ENCODE data around the gene STRN.
"Not testable (repeated sequence)": the region's sequence is repeated elsewhere in the genome, so short reads cannot be mapped to it uniquely, and the experiment has no call there.

Gene STRN

DNA sequence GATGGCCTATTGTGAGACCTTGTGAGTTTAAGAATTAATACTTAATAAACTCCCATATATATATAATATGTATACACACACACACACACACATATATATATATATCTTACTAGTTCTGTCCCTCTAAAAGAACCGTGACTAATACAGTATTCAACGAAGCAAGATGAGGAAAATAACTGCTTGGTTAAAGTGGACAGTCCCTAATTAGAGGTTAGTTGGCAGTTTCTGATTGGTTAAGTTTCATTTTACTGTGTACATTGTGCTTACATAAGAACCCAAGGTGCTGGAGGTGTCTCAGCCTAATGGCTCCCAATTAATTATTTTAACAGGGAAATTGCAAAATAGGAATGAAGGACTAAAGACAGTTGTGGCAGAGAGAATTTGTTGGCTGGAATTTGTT lies 132.1 kb downstream of the STRN start:
- no peak for DNase-seq

DNA sequence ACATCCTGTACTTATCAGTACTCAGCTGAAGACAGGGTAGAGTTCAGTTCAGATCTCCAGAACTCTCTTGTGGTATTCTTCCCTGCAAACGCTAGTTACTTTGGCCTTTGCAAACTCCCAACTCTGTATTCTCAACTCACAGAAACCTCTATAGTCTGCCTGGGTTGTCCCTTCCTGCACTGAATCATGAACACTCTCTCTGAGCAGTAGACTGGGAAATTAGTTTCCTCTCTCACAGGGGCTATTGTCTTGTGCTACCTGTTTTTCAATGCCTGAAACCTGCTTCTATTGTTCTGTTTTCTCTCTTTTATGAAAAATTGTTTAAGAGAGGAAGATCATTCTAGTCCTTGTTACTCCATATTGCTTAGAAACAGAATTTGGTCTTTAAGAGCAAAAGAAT lies 135.2 kb downstream of the STRN start:
- no peak for DNase-seq

GRCh38 chr2:36824683-36825082 lies 141.7 kb downstream of the STRN start:
- not testable (repeated sequence) for DNase-seq

DNA sequence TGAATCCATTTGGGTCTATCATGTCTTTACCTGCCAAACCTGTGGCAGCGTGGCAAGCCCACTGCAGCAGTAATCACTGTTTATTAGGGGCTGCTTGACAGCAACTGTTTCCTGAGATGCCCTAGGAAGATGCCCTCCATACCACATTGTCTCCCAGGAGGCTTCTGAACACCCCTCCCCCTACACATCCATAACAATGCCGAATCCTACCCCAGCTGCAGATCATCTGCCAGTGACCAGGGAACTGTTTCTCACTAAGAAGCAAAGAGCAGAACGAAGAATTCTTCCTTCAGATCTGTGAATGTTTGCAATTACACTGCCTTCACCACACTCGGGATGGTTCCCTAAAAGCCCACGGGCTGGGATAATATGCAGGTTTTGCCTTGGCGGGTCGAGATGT lies 142.1 kb downstream of the STRN start:
- DNase-seq = no peak

DNA sequence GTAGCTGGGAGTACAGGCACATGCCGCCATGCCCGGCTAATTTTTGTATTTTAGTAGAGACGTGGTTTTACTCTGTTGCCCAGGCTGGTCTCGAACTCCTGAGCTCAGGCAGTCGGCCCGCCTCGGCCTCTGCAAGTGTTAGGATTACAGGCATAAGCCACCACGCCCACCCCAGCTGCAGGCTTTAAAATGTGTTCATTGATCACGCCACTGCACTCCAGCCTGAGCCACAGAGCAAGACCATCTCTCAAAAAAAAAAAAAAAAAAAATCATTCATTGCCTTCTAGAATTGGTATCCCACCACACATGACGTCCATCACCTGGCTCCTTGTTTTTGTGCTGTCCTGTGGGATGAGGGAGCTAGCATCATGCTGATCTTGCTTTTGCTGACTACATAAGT lies 142.5 kb downstream of the STRN start:
- no peak for DNase-seq

DNA sequence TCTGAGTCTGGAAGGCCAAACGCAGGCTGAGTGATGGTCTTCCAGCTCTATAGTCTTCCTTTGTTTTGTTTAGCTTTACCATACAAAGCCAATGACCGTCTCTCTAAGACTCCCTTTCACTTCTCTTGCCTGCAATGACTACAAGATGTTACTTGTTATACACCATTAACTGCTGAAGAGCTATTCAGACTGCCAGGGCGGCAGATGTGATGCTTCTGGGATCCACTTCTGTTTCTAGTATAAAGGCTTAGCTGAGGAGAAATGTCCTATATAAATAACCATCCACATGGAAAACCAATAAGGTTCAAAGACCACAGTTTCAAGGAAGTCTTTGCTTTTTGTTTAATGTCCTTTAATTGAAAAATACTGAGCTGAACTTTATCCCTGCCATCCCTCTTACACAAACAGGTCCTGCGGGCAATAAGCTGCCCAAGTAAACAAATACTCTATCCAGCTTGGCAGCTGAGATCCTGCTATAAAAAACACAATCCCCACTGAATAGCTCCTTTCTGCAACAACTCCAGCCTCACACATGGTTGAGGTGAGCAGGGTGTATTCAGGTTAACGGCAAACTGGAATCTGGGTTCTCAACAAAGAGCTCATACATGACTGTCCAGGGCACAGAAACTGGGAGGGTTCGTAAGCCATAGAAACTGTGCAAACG lies 145.3 kb downstream of the STRN start:
- DNase-seq = no peak

GRCh38 chr2:36819095-36819711 lies 147.1 kb downstream of the STRN start:
- no peak for DNase-seq

- no peak for DNase-seq
Observed at GRCh38 chr2:36818542-36818941, 147.8 kb downstream of the STRN start.

DNA sequence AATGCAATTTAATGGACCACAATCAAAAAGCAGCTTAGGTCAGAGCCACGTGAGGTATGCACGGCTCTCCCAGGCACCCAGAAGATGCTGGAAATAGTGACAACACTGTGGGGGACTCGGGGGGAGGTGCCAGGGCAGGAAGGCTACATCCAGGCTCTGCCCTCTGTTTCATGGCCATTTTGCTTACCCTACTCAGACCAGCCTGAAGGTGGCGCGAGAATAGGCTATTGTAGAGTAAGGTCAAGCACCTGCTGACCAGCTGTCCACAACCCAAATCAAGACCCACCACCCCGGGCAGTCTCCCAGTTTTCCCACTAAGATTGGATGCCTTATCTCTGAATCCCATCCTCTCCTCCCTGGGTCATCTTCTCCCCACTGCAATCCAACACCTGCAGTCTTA lies 154.1 kb downstream of the STRN start:
- DNase-seq = no peak

GRCh38 chr2:36811071-36811470 lies 155.3 kb downstream of the STRN start:
- no peak for DNase-seq

DNA sequence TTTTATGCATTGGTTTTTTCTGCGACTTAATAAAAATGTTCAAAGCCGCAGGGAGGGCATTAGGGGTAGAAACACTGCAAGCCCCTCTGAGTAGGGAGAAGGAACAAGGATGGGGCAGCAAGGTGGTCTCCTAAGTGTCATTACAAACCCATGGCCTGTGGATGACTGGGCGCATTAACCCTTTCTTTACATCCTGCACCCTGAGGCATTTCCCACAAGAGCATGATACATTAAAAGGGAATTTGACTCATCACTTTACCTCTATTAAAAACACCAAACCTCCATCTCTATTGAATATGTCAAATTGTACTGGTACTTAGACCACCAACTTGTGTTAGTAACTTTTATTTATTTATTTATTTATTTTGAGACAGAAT lies 157.3 kb downstream of the STRN start:
- no peak for DNase-seq

DNA sequence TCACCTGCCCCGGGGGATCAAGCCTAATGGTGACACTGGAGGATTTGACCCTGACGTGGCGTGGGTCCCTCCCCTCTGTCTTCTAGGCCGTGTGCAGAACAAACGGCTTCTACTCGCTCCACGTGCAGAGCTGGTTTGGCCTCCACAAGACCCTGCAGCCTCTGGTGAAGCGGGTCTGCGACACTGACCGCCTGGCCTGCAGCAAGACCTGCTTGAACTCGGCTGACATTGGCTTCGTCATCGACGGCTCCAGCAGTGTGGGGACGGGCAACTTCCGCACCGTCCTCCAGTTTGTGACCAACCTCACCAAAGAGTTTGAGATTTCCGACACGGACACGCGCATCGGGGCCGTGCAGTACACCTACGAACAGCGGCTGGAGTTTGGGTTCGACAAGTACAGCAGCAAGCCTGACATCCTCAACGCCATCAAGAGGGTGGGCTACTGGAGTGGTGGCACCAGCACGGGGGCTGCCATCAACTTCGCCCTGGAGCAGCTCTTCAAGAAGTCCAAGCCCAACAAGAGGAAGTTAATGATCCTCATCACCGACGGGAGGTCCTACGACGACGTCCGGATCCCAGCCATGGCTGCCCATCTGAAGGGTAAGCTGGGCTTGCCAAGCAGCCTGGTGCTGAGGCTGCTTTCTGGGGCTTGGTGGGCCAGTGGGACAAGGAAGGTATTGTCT lies 157.8 kb downstream of the STRN start:
- DNase-seq = no peak

DNA sequence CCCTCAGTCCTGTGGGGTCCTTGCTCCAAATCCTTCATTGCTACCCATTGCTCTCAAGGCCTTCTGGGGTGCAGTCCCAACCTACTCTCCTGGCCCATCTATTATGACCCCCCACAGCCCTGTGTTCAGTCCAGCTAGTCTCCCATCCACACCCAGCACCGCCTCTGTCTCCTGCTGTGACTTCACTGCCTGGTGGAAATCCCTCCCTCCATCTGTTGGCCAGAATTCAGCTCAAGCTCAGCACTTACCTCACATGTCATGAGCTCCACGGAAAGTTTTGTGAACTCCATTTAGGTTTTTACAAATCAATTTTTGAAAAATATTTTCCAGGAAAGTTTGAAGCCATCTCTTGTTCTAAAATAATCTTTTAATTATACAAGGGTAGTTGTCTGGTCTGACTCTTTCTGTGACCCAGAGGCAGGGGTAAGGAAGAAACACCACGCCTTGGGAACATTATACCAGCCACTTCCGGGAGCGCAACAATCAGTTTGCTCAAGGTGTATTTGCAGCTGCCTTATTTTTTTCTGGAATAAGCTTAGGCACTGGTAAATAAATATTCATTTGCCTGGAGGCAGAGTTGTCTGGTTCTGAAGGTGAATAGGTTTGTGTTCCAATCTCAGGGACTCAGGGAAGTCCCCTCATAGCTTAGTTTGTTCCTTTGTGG lies 159.0 kb downstream of the STRN start:
- no peak for DNase-seq

- no peak for DNase-seq
Observed at GRCh38 chr2:36805635-36806224, 160.6 kb downstream of the STRN start.

DNA sequence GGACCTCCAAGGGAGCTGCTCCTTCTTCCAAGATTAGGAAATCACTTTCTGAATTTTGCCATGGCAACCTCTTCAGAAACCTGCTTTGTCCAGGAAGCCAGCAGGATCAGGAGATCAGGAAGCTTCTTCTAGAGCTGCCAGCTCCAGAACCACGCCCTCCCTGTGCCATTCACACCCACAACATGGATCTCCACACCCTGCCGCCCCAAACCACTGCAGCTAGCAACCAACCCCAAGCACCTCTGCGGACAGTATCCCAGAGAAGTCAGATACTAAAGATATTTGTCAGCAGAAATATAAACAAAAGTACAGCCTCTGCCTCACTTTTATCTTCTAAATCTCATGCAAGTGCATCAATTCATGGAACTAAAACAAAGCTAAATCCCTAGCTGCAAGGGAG lies 163.4 kb downstream of the STRN start:
- DNase-seq = no peak

- no peak for DNase-seq
Observed at GRCh38 chr2:36801088-36801487, 165.2 kb downstream of the STRN start.

DNA sequence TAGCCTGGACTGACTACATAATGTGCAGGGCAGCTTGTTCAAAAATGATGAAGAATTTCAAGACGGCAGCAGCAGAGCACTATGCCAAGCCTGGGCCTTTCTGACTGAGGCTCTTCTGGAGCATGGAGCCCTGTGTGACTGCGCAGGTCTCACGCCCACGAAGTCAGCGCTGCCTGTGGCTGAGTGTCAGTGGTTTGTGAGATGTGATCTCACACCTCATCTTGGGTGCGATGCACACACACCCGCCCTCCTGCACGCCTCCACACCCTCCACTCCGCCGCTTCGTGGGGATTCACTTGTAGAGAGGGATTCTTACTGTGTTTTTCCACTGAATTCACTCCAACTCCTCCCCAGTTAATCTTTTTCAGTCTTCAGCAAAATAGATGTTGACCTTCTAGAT lies 166.0 kb downstream of the STRN start:
- peak; percentile 29 to 61 for DNase-seq

- no peak for DNase-seq
Observed at GRCh38 chr2:36798724-36799123, 167.6 kb downstream of the STRN start.

GRCh38 chr2:36797324-36798070 lies 168.8 kb downstream of the STRN start:
- no peak for DNase-seq

Data from stimulated activated CD4-positive, alpha-beta T cell treated with anti-CD3 and anti-CD28 coated beads, Interleukin-4, amount 100 ng/mL, for 4 hours (primary cell).